K562 (cell line): ENCODE measurements around the gene PTPN14. TPM values are rescaled to one million over a fixed set of nuclear protein-coding genes. Genes with fewer than 3 reads are reported as not detected.

Source experiments
- ATAC-seq: fragments of 200-7000 bp; cut with Tn5 transposase; 3 replicates; pipeline ENCODE4 v1.9.1; 2020; ENCODE audit warnings: moderate library complexity
- BruUV-seq: library from RNA; stranded (reverse); fragments of 400-500 nt; replicated peaks from 2 replicates; lab custom pipeline; 2021; lab: Mats Ljungman, UMichigan
- CTCF ChIA-PET: fragments of 300-600 bp; formaldehyde crosslinking; extraction: SDS; loops from one replicate; lab custom pipeline; 2021; ENCODE audit warnings: low intra/inter-chr PET ratio; lab: Yijun Ruan, JAX
- POLR2A ChIA-PET: fragments of 300-600, 350-650 bp; sonication (Branson Sonifier 250); formaldehyde crosslinking; extraction: SDS; loops from one replicate; lab custom pipeline; 2021; ENCODE audit warnings: antibody characterized with exemption, inconsistent platforms; lab: Yijun Ruan, JAX
- DNase-seq, 4 experiments: peaks; one replicate each; pipeline versions ENCODE4 v3.0.0 to v3.0.0-alpha.2; 2011 to 2018; ENCODE audit warnings: low spot score in 3 of 4, mixed read lengths in 3 of 4; ENCODE audit errors: extremely low read depth in 1 of 4
- FAIRE-seq: peaks from 2 replicates; lab custom pipeline; 2011; peaks lifted over from hg19 to GRCh38; lab: Jason Lieb, UNC
- H2AFZ ChIP-seq: 2 replicates; pipeline ENCODE4 v1.6.0; 2011; ENCODE audit warnings: low read depth, low read length, control low read depth, inconsistent platforms
- H3K27ac ChIP-seq: fragments of 200-600 bp; 3 replicates; pipeline ENCODE4 v1.8.0; 2011; ENCODE audit warnings: low read depth, mild to moderate bottlenecking, control low read depth, inconsistent platforms, low read length, moderate library complexity, mixed read lengths; ENCODE audit errors: extremely low read depth
- H3K27me3 ChIP-seq, 2 experiments: fragments of 300-600 bp in 1 of 2; 2 replicates in 1 of 2; 3 replicates in 1 of 2; pipeline versions ENCODE4 v1.6.0 to v1.8.0; 2011; ENCODE audit warnings: inconsistent platforms in 2 of 2, low read length in 2 of 2, mild to moderate bottlenecking in 1 of 2, mixed read lengths in 1 of 2, moderate library complexity in 1 of 2; ENCODE audit not compliant: control insufficient read depth in 2 of 2, insufficient read depth in 2 of 2
- H3K36me3 ChIP-seq: fragments of 300-600 bp; 3 replicates; pipeline ENCODE4 v1.8.0; 2011; ENCODE audit warnings: mild to moderate bottlenecking, low read length, inconsistent platforms; ENCODE audit not compliant: control insufficient read depth, insufficient read depth
- H3K4me1 ChIP-seq, 2 experiments: fragments of 200-600 bp in 1 of 2; replicated peaks in 1 of 2; 2 replicates in 1 of 2; 3 replicates in 1 of 2; pipeline versions ENCODE4 v1.5.1 to v1.8.0; 2011; ENCODE audit warnings: inconsistent platforms in 2 of 2, low read length in 2 of 2, mild to moderate bottlenecking in 1 of 2, mixed read lengths in 1 of 2, moderate library complexity in 1 of 2; ENCODE audit not compliant: control insufficient read depth in 2 of 2, insufficient read depth in 2 of 2
- H3K4me2 ChIP-seq: 2 replicates; pipeline ENCODE4 v1.6.1; 2011; ENCODE audit warnings: low read length, control low read depth, inconsistent platforms, mixed read lengths; ENCODE audit not compliant: insufficient read depth
- H3K4me3 ChIP-seq: fragments of 200-600 bp; sonication (generic), shearing (Covaris generic); 2 replicates; pipeline ENCODE4 v1.5.1; 2016; ENCODE audit warnings: control low read depth, inconsistent platforms
- H3K79me2 ChIP-seq: fragments of 200-600 bp; 3 replicates; pipeline ENCODE4 v1.8.0; 2011; ENCODE audit warnings: low read length, inconsistent platforms; ENCODE audit not compliant: control insufficient read depth, insufficient read depth
- H3K9ac ChIP-seq, 2 experiments: 2 replicates each; pipeline versions ENCODE4 v1.6.0 to v1.6.1; 2011; ENCODE audit warnings: low read depth in 2 of 2, low read length in 2 of 2, control low read depth in 1 of 2, inconsistent platforms in 1 of 2, mild to moderate bottlenecking in 1 of 2, mixed read lengths in 1 of 2; ENCODE audit not compliant: insufficient read depth in 1 of 2
- H3K9me1 ChIP-seq: one replicate; pipeline ENCODE4 v1.6.0; 2011; ENCODE audit warnings: inconsistent platforms, mild to moderate bottlenecking, low read length, moderate library complexity; ENCODE audit not compliant: control insufficient read depth, insufficient read depth
- H3K9me3 ChIP-seq: replicated peaks from 2 replicates; pipeline ENCODE4 v1.5.1; 2011; ENCODE audit warnings: low read depth, low read length, inconsistent platforms; ENCODE audit not compliant: control insufficient read depth, insufficient read depth
- H4K20me1 ChIP-seq: replicated peaks from 2 replicates; pipeline ENCODE4 v1.6.1; 2011; ENCODE audit warnings: low read length, inconsistent platforms, mixed read lengths; ENCODE audit not compliant: control insufficient read depth, insufficient read depth
- DEAF1 ChIP-seq: fragments of 450-650 bp; formaldehyde crosslinking; IDR thresholded peaks from 2 replicates; pipeline ENCODE4 v1.4.0; 2020; ENCODE audit warnings: mild to moderate bottlenecking, moderate library complexity
- JUNB ChIP-seq: fragments of 450-650 bp; formaldehyde crosslinking; conservative IDR thresholded peaks from 2 replicates; pipeline ENCODE4 v1.4.0; 2020; ENCODE audit warnings: mild to moderate bottlenecking
- LARP7 ChIP-seq: fragments of 450-650 bp; IDR thresholded peaks from 2 replicates; pipeline ENCODE4 v1.6.1; 2016
- MTF1 ChIP-seq: fragments of 250-450 bp; sonication (Bioruptor Pico); IDR thresholded peaks from 2 replicates; pipeline ENCODE4 v1.9.0; 2021; ENCODE audit warnings: moderate library complexity, mild to moderate bottlenecking, inconsistent platforms, borderline replicate concordance
- STAT5B ChIP-seq: fragments of 250-450 bp; sonication (Bioruptor Pico); IDR thresholded peaks from 2 replicates; pipeline ENCODE4 v1.8.0; 2021; ENCODE audit warnings: mild to moderate bottlenecking, inconsistent platforms
- THAP12 ChIP-seq: fragments of 250-450 bp; sonication (Bioruptor Pico); IDR thresholded peaks from 2 replicates; pipeline ENCODE4 v1.9.0; 2021; ENCODE audit warnings: mild to moderate bottlenecking, inconsistent platforms
- ZC3H4 ChIP-seq: sonication (generic); formaldehyde crosslinking; IDR thresholded peaks from 2 replicates; pipeline ENCODE4 v1.9.0; 2021; ENCODE audit warnings: missing genetic modification reagents, borderline replicate concordance
- ZNF134 ChIP-seq: fragments of 250-450 bp; sonication (Bioruptor Pico); conservative IDR thresholded peaks from 2 replicates; pipeline ENCODE4 v1.4.0; 2020
- ZNF785 ChIP-seq: fragments of 250-450 bp; sonication (Bioruptor Pico); IDR thresholded peaks from 2 replicates; pipeline ENCODE4 v1.4.0; 2020; ENCODE audit warnings: mild to moderate bottlenecking
- WGBS: fragments of 100-300 bp; shearing (Covaris generic); methylation state at CpG from one replicate; pipeline ENCODE4 v1.1.6; 2016; ENCODE audit warnings: low coverage, mixed read lengths; ENCODE audit not compliant: insufficient coverage; ENCODE audit errors: missing lambda C conversion rate; 5-methylcytosine and 5-hydroxymethylcytosine counted together
- in situ Hi-C: fragments of 300-500 bp; cut with MboI; formaldehyde crosslinking; loops from 4 replicates; pipeline ENCODE4 v1.15.0; 2018; ENCODE audit warnings: inconsistent platforms, mixed read lengths
- intact Hi-C: fragments of 100-400 bp; cut with micrococcal nuclease; formaldehyde crosslinking; loops from 2 replicates; pipeline ENCODE4 v1.14.2; 2022
- polyA plus RNA-seq, 8 experiments: library from polyadenylated mRNA; depleted of rRNA in 4 of 8; stranded (reverse) in 5 of 8; unstranded in 3 of 8; fragments of >200 nt; fragmentation: Nextera tagmentation in 2 of 8; fragmentation: Illumina TruSeq in 1 of 8; extraction: Ambion mirVana in 2 of 8; extraction: Trizol in 1 of 8; gene quantifications; 2 replicates each; pipeline versions ENCODE4 v1.2.1 to v1.2.3, GENCODE V29; 2011 to 2014; ENCODE audit warnings: inconsistent platforms in 1 of 8, missing spikeins in 1 of 8
- total RNA-seq, 7 experiments: library from RNA; depleted of rRNA in 6 of 7; stranded (reverse); fragments of >200 nt in 6 of 7; fragmentation: Illumina TruSeq in 2 of 7; extraction: Trizol in 2 of 7; gene quantifications; 2 replicates each; pipeline versions ENCODE4 v1.2.1 to v1.2.3, GENCODE V29; 2011 to 2021; ENCODE audit warnings: low replicate concordance in 1 of 7

The PTPN14 gene
- total and polyA plus RNA-seq, 9 of the 15 experiments (the other 6 are each of a cell fraction or from before 2014, with no cell fraction given) = 0.01 to 0.29 (median 0.04) TPM; not detected in 6

- TF ChIP-seq THAP12 (CRISPR knock-in tag) = no peak
- TF ChIP-seq ZNF785 (CRISPR knock-in tag) = no peak
- no peak for TF ChIP-seq ZC3H4 (CRISPR knock-in tag)
Observed at GRCh38 chr1:214537219-214537618, 14.2 kb downstream of the PTPN14 start (continued).

- H3K4me2 ChIP-seq = no peak overlapping the region
- H3K9me1 ChIP-seq = no peaks in the 10 kb centered on the region
- H4K20me1 ChIP-seq = no peaks in the 10 kb centered on the region
- H3K27ac ChIP-seq = no peak overlapping the region
- no peak overlapping the region for H3K4me3 ChIP-seq
- no peaks in the 10 kb centered on the region for H3K79me2 ChIP-seq
- H3K4me1 ChIP-seq = no peaks in the 10 kb centered on the region
- FAIRE-seq = no peak
- in situ Hi-C loops = no loop called here
- H3K36me3 ChIP-seq = no peaks in the 10 kb centered on the region
- no TSS peak for BruUV-seq
- no peak for DNase-seq
- ATAC-seq = no peak
- H3K27me3 ChIP-seq = peaks cover 9 to 21% of the 10 kb centered on the region in 2 experiments; a peak in 4 of 5 replicates
- H3K9me3 ChIP-seq = no peaks in the 10 kb centered on the region
- TF ChIP-seq ZNF134 (CRISPR knock-in tag) (no peak), MTF1 (CRISPR knock-in tag) (no peak), DEAF1 (CRISPR knock-in tag) (no peak), STAT5B (CRISPR knock-in tag) (no peak), JUNB (CRISPR knock-in tag) (no peak), LARP7 (no peak)
- TF ChIP-seq, all 486 proteins: peak for 0
- POLR2A ChIA-PET = no interaction called here
- no peak overlapping the region for H2AFZ ChIP-seq
- H3K9ac ChIP-seq = no peak overlapping the region
- intact Hi-C loops = no loop called here
- WGBS = 0% methylated on average over 8 of the region's 9 CpGs
- CTCF ChIA-PET = no interaction called here
Observed at GRCh38 chr1:214532070-214532469, 19.3 kb downstream of the PTPN14 start.
